IMR-90 (cell line): Measurements from ENCODE around the gene SMIM43. TPM values are rescaled to one million over a fixed set of nuclear protein-coding genes. Genes with fewer than 3 reads are reported as not detected.

Experiments used
- ATAC-seq: fragments of 200-7000 bp; cut with Tn5 transposase; 2 replicates; pipeline ENCODE4 v1.9.1; 2020; ENCODE audit warnings: low read depth, mild to moderate bottlenecking, moderate library complexity
- BruUV-seq: library from RNA; stranded (reverse); fragments of 400-500 nt; replicated peaks from 2 replicates; lab custom pipeline; 2021; lab: Mats Ljungman, UMichigan
- CTCF ChIA-PET: fragments of 300-600 bp; formaldehyde crosslinking; extraction: SDS; loops from one replicate; lab custom pipeline; 2021; ENCODE audit warnings: antibody characterized with exemption; lab: Yijun Ruan, JAX
- POLR2A ChIA-PET: fragments of 300-600 bp; sonication (Branson Sonifier 250); formaldehyde crosslinking; loops from one replicate; lab custom pipeline; 2022; ENCODE audit warnings: antibody characterized with exemption; ENCODE audit not compliant: unreplicated experiment; lab: Charles Lee
- DNase-seq: peaks from one replicate; pipeline ENCODE4 v3.0.0; 2013
- H2AFZ ChIP-seq: replicated peaks from 2 replicates; pipeline ENCODE3; 2013; ENCODE audit warnings: low read length, mild to moderate bottlenecking; ENCODE audit not compliant: poor library complexity
- H2AK5ac ChIP-seq: 2 replicates; pipeline ENCODE4 v1.6.1; 2013; ENCODE audit warnings: low read depth, low read length, inconsistent platforms
- H2AK9ac ChIP-seq: replicated peaks from 2 replicates; pipeline ENCODE3; 2013; ENCODE audit warnings: mild to moderate bottlenecking, low read depth, low read length, moderate library complexity; ENCODE audit not compliant: poor library complexity
- H2BK120ac ChIP-seq: 2 replicates; pipeline ENCODE4 v1.6.1; 2013; ENCODE audit warnings: low read depth, low read length, inconsistent platforms
- H2BK15ac ChIP-seq: 3 replicates; pipeline ENCODE4 v1.6.1; 2013; ENCODE audit warnings: low read depth, low read length, inconsistent platforms
- H2BK20ac ChIP-seq: 2 replicates; pipeline ENCODE4 v1.6.1; 2013; ENCODE audit warnings: low read depth, mild to moderate bottlenecking, inconsistent platforms, low read length, moderate library complexity
- H2BK5ac ChIP-seq: 2 replicates; pipeline ENCODE4 v1.6.1; 2013; ENCODE audit warnings: mild to moderate bottlenecking, low read depth, low read length, inconsistent platforms; ENCODE audit not compliant: poor library complexity, severe bottlenecking
- H3K14ac ChIP-seq: replicated peaks from 2 replicates; pipeline ENCODE4 v1.6.1; 2013; ENCODE audit warnings: low read depth, low read length, inconsistent platforms
- H3K18ac ChIP-seq: 2 replicates; pipeline ENCODE4 v1.6.1; 2013; ENCODE audit warnings: low read depth, low read length, control low read depth
- H3K23ac ChIP-seq: 2 replicates; pipeline ENCODE4 v1.6.1; 2013; ENCODE audit warnings: low read depth, low read length, inconsistent platforms
- H3K27ac ChIP-seq: 2 replicates; pipeline ENCODE4 v1.5.1; 2013; ENCODE audit warnings: mild to moderate bottlenecking, control low read depth, low read length; ENCODE audit not compliant: insufficient read depth
- H3K27me3 ChIP-seq: 2 replicates; pipeline ENCODE4 v1.6.1; 2013; ENCODE audit warnings: low read length; ENCODE audit not compliant: control insufficient read depth, insufficient read depth
- H3K36me3 ChIP-seq: 2 replicates; pipeline ENCODE4 v1.6.1; 2013; ENCODE audit warnings: low read length, mixed read lengths; ENCODE audit not compliant: control insufficient read depth, insufficient read depth
- H3K4ac ChIP-seq: 2 replicates; pipeline ENCODE4 v1.6.1; 2013; ENCODE audit warnings: low read depth, low read length, inconsistent platforms
- H3K4me1 ChIP-seq: 2 replicates; pipeline ENCODE4 v1.6.1; 2013; ENCODE audit warnings: low read length, mixed read lengths; ENCODE audit not compliant: control insufficient read depth, insufficient read depth
- H3K4me2 ChIP-seq: 2 replicates; pipeline ENCODE4 v1.6.1; 2013; ENCODE audit warnings: low read depth, mild to moderate bottlenecking, control low read depth, low read length, moderate library complexity
- H3K4me3 ChIP-seq: 2 replicates; pipeline ENCODE4 v1.5.1; 2013; ENCODE audit warnings: low read depth, mild to moderate bottlenecking, control low read depth, low read length, moderate library complexity; ENCODE audit not compliant: insufficient read depth
- H3K56ac ChIP-seq: 2 replicates; pipeline ENCODE4 v1.6.1; 2013; ENCODE audit warnings: low read length, inconsistent platforms; ENCODE audit not compliant: insufficient read depth; ENCODE audit errors: extremely low read depth
- H3K79me1 ChIP-seq, 2 experiments: 2 replicates each; pipeline ENCODE4 v1.6.1; 2013; ENCODE audit warnings: low read length in 2 of 2, inconsistent platforms in 1 of 2, low read depth in 1 of 2
- H3K9ac ChIP-seq: 2 replicates; pipeline ENCODE4 v1.6.1; 2013; ENCODE audit warnings: low read depth, low read length, control low read depth
- H3K9me1 ChIP-seq: 2 replicates; pipeline ENCODE4 v1.6.1; 2013; ENCODE audit warnings: low read length, inconsistent platforms; ENCODE audit not compliant: insufficient read depth
- H3K9me3 ChIP-seq: 2 replicates; pipeline ENCODE4 v1.6.1; 2013; ENCODE audit warnings: low read length; ENCODE audit not compliant: control insufficient read depth, insufficient read depth
- H4K20me1 ChIP-seq: 2 replicates; pipeline ENCODE4 v1.6.1; 2013; ENCODE audit warnings: low read length, inconsistent platforms; ENCODE audit not compliant: insufficient read depth
- H4K5ac ChIP-seq: 2 replicates; pipeline ENCODE4 v1.6.1; 2013; ENCODE audit warnings: mild to moderate bottlenecking, low read depth, low read length, control low read depth
- H4K8ac ChIP-seq, 2 experiments: 2 replicates each; pipeline ENCODE4 v1.6.1; 2013; ENCODE audit warnings: low read depth in 2 of 2, low read length in 2 of 2, control low read depth in 1 of 2, inconsistent platforms in 1 of 2
- H4K91ac ChIP-seq: 2 replicates; pipeline ENCODE4 v1.6.1; 2013; ENCODE audit warnings: low read depth, low read length, inconsistent platforms; ENCODE audit not compliant: insufficient read depth
- BHLHE40 ChIP-seq: fragments of 150-350 bp; IDR thresholded peaks from 2 replicates; pipeline ENCODE4 v1.6.1; 2016; ENCODE audit warnings: mild to moderate bottlenecking, low read depth, low read length
- CEBPB ChIP-seq: IDR thresholded peaks from 2 replicates; pipeline ENCODE4 v1.6.1; 2012; ENCODE audit warnings: low read depth, low read length, improper control_type of control experiment
- CHD1 ChIP-seq: IDR thresholded peaks from 2 replicates; pipeline ENCODE4 v1.6.1; 2012; ENCODE audit warnings: low read depth, low read length, improper control_type of control experiment
- FOS ChIP-seq: fragments of 150-350 bp; IDR thresholded peaks from 2 replicates; pipeline ENCODE4 v1.6.1; 2016; ENCODE audit warnings: low read depth, low read length
- MAFK ChIP-seq: IDR thresholded peaks from 2 replicates; pipeline ENCODE4 v1.6.1; 2012; ENCODE audit warnings: low read depth, low read length, improper control_type of control experiment
- MAZ ChIP-seq: IDR thresholded peaks from 2 replicates; pipeline ENCODE4 v1.6.1; 2012; ENCODE audit warnings: low read depth, mild to moderate bottlenecking, low read length, improper control_type of control experiment, moderate library complexity, borderline replicate concordance
- MXI1 ChIP-seq: IDR thresholded peaks from 2 replicates; pipeline ENCODE4 v1.6.1; 2012; ENCODE audit warnings: low read depth, mild to moderate bottlenecking, low read length, moderate library complexity, borderline replicate concordance
- NFE2L2 ChIP-seq: fragments of 150-350 bp; IDR thresholded peaks from 2 replicates; pipeline ENCODE4 v1.6.1; 2016; ENCODE audit warnings: low read depth, mild to moderate bottlenecking, low read length
- POLR2A ChIP-seq: IDR thresholded peaks from 2 replicates; pipeline ENCODE4 v1.6.1; 2012; ENCODE audit warnings: mild to moderate bottlenecking, low read depth, low read length
- RAD21 ChIP-seq: IDR thresholded peaks from 2 replicates; pipeline ENCODE4 v1.6.1; 2012; ENCODE audit warnings: low read length, improper control_type of control experiment
- RCOR1 ChIP-seq: IDR thresholded peaks from 2 replicates; pipeline ENCODE4 v1.6.1; 2012; ENCODE audit warnings: mild to moderate bottlenecking, low read length, improper control_type of control experiment; ENCODE audit not compliant: insufficient replicate concordance
- RFX5 ChIP-seq: IDR thresholded peaks from 2 replicates; pipeline ENCODE4 v1.8.0; 2012; ENCODE audit warnings: low read depth, mild to moderate bottlenecking, low read length, moderate library complexity
- SMC3 ChIP-seq: fragments of 150-350 bp; IDR thresholded peaks from 2 replicates; pipeline ENCODE4 v1.6.1; 2016; ENCODE audit warnings: low read depth, mild to moderate bottlenecking, antibody characterized with exemption, low read length, moderate library complexity
- WGBS, 2 experiments: methylation state at CpG; one replicate each; pipeline versions ENCODE4 v1.1.5 to v1.1.7; 2013; ENCODE audit warnings: missing lambda C conversion rate in 2 of 2; ENCODE audit not compliant: insufficient read length in 1 of 2; ENCODE audit errors: extremely low coverage in 2 of 2; 5-methylcytosine and 5-hydroxymethylcytosine counted together
- dilution Hi-C: fragments of 300-500 bp; cut with HindIII; formaldehyde crosslinking; loops from one replicate; pipeline ENCODE4 v1.14.3; 2018; ENCODE audit warnings: low sequenced_read_pairs; ENCODE audit not compliant: unreplicated experiment
- in situ Hi-C: fragments of 300-500 bp; cut with MboI; formaldehyde crosslinking; loops from 3 replicates; pipeline ENCODE4 v1.14.3; 2019; ENCODE audit warnings: low sequenced_read_pairs, inconsistent platforms, mixed read lengths
- intact Hi-C: fragments of 100-400 bp; cut with micrococcal nuclease; formaldehyde crosslinking; loops from 2 replicates; pipeline ENCODE4 v1.10.0; 2022
- polyA plus RNA-seq, 3 experiments: library from polyadenylated mRNA; depleted of rRNA; stranded (reverse); fragments of >200 nt; gene quantifications; 2 replicates each; pipeline ENCODE4 v1.2.3, GENCODE V29; 2012; ENCODE audit warnings: low replicate concordance in 1 of 3
- total RNA-seq: library from RNA; depleted of rRNA; stranded (reverse); fragments of >200 nt; gene quantifications from 2 replicates; pipeline ENCODE4 v1.2.3, GENCODE V29; 2012
- TF ChIP-seq, protein P1 (sequence below): fragments of 150-350 bp; IDR thresholded peaks from 2 replicates; pipeline ENCODE4 v1.6.1; 2017; ENCODE audit warnings: mild to moderate bottlenecking, antibody characterized with exemption, low read length, low read depth
- TF ChIP-seq, protein P2 (sequence below): fragments of 150-350 bp; IDR thresholded peaks from 2 replicates; pipeline ENCODE4 v1.6.1; 2016; ENCODE audit warnings: low read depth, mild to moderate bottlenecking, low read length, moderate library complexity, borderline replicate concordance
- TF ChIP-seq, protein P3 (sequence below): conservative IDR thresholded peaks from 2 replicates; pipeline ENCODE4 v1.5.1; 2012; ENCODE audit warnings: mild to moderate bottlenecking, low read depth, low read length, improper control_type of control experiment

Gene SMIM43
- total and polyA plus RNA-seq, 2 of the 4 experiments (the other 2 are of a cell fraction): 1.4 to 2.8 TPM

DNA sequence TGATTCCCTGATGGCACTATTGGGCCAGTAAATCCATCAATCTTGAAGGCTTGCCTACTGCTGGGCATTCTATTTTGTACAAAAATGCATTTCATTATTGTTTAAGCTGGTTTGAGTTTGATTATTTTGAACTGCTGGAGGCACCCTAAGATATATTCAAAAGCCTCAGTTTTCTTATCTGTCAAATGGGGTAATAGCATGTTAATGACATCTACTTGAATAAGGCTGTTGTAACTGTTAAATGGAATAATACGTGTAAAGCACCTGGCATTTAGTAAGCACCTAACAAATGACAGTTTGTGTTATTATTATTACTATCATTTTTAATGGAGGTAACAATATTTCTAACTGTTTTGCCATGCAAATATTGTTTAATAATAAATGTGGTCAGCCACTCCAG lies 6.9 kb upstream of the SMIM43 start:
- H3K14ac ChIP-seq: no peak overlapping the region
- no peak overlapping the region for H2BK20ac ChIP-seq
- no peak overlapping the region for H2BK120ac ChIP-seq
- TF ChIP-seq MAZ: no peak
- no peak for TF ChIP-seq NFE2L2
- no peak for TF ChIP-seq RAD21
- no peak for TF ChIP-seq CEBPB
- no peak for TF ChIP-seq SMC3
- TF ChIP-seq, protein P1, sequence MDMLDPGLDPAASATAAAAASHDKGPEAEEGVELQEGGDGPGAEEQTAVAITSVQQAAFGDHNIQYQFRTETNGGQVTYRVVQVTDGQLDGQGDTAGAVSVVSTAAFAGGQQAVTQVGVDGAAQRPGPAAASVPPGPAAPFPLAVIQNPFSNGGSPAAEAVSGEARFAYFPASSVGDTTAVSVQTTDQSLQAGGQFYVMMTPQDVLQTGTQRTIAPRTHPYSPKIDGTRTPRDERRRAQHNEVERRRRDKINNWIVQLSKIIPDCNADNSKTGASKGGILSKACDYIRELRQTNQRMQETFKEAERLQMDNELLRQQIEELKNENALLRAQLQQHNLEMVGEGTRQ: no peak
- TF ChIP-seq FOS: no peak
- no peak for TF ChIP-seq RFX5
- TF ChIP-seq, protein P2, sequence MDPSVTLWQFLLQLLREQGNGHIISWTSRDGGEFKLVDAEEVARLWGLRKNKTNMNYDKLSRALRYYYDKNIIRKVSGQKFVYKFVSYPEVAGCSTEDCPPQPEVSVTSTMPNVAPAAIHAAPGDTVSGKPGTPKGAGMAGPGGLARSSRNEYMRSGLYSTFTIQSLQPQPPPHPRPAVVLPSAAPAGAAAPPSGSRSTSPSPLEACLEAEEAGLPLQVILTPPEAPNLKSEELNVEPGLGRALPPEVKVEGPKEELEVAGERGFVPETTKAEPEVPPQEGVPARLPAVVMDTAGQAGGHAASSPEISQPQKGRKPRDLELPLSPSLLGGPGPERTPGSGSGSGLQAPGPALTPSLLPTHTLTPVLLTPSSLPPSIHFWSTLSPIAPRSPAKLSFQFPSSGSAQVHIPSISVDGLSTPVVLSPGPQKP: no peak
- no peak for TF ChIP-seq MAFK
- TF ChIP-seq BHLHE40: no peak
- TF ChIP-seq, protein P3, sequence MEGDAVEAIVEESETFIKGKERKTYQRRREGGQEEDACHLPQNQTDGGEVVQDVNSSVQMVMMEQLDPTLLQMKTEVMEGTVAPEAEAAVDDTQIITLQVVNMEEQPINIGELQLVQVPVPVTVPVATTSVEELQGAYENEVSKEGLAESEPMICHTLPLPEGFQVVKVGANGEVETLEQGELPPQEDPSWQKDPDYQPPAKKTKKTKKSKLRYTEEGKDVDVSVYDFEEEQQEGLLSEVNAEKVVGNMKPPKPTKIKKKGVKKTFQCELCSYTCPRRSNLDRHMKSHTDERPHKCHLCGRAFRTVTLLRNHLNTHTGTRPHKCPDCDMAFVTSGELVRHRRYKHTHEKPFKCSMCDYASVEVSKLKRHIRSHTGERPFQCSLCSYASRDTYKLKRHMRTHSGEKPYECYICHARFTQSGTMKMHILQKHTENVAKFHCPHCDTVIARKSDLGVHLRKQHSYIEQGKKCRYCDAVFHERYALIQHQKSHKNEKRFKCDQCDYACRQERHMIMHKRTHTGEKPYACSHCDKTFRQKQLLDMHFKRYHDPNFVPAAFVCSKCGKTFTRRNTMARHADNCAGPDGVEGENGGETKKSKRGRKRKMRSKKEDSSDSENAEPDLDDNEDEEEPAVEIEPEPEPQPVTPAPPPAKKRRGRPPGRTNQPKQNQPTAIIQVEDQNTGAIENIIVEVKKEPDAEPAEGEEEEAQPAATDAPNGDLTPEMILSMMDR: no peak
- no peak for TF ChIP-seq MXI1
- TF ChIP-seq CHD1: no peak
- TF ChIP-seq RCOR1: no peak
- no peak for TF ChIP-seq POLR2A
- H4K91ac ChIP-seq: no peak overlapping the region
- H3K4ac ChIP-seq: no peak overlapping the region
- peaks cover 5% of the 10 kb centered on the region; the same call in 1 of the 2 replicates for H3K4me1 ChIP-seq
- intact Hi-C loops: no loop called here
- ChIA-PET CTCF (no interaction called here), POLR2A (no interaction called here)
- no peak overlapping the region for H2AFZ ChIP-seq
- in situ Hi-C loops: no loop called here
- no peaks in the 10 kb centered on the region for H3K79me1 ChIP-seq
- H2BK5ac ChIP-seq: no peak overlapping the region
- H3K23ac ChIP-seq: no peak overlapping the region
- no peak overlapping the region for H3K4me3 ChIP-seq
- BruUV-seq: no TSS peak
- no peaks in the 10 kb centered on the region for H3K36me3 ChIP-seq
- no peaks in the 10 kb centered on the region for H3K9me1 ChIP-seq
- no peaks in the 10 kb centered on the region for H3K9me3 ChIP-seq
- no peak overlapping the region for H2BK15ac ChIP-seq
- no peak overlapping the region for H4K5ac ChIP-seq
- no peak overlapping the region for H3K4me2 ChIP-seq
- H3K9ac ChIP-seq: no peak overlapping the region
- WGBS, 2 experiments: no CpG with 5 or more reads among the region's 1 CpG
- H3K56ac ChIP-seq: no peak overlapping the region
- DNase-seq: no peak
- no peak overlapping the region for H3K27ac ChIP-seq
- no peak overlapping the region for H2AK5ac ChIP-seq
- H4K8ac ChIP-seq: no peak overlapping the region
- no peaks in the 10 kb centered on the region for H3K27me3 ChIP-seq
- no peak overlapping the region for H2AK9ac ChIP-seq
- dilution Hi-C loops: no loop called here
- ATAC-seq: no peak
- H3K18ac ChIP-seq: no peak overlapping the region
- H4K20me1 ChIP-seq: no peaks in the 10 kb centered on the region
